ENCODE measurements around the gene CCDC134. TPM values are rescaled to one million over a fixed set of nuclear protein-coding genes. Genes with fewer than 3 reads are reported as not detected.

CCDC134 gene
- total and polyA plus RNA-seq, 2 of the 8 experiments (the other 6 are each of a cell fraction or from before 2014, with no cell fraction given) = 7.7 to 20.0 TPM

DNA sequence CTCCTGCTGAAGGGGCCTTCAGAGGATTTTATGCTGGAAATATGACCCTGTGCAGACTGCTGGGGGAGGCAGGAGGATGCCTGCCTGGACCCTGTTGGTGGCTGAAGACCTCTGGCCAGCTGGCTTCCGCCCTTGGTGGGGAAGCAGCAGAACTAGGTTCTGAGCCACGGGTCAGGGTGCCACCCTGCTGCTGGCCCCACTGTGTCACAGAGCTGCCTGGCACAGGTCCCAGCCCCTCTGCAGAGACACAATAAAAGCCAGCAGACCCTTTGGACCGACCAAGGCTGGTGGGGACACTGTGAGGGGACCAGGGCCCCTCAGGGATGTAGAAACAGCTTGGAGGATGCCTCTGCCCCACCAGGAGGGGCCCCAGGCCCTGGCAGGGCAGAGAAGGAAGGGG lies 25.5 kb downstream of the CCDC134 start:
- H4K91ac ChIP-seq (replicated peaks; ENCODE audit: insufficient read length, low read length) = no peak overlapping the region
- peaks cover 8% of the 10 kb centered on the region for H3K79me1 ChIP-seq (ENCODE audit: low read depth, low read length)
- no peak overlapping the region for H2AK5ac ChIP-seq (ENCODE audit: low read depth, low read length)
- FAIRE-seq (no peak), DNase-seq (ENCODE audit: low read depth in 1 of 2, low spot score in 2 of 2) (no peak)
- H4K20me1 ChIP-seq (replicated peaks in 1 of 2; ENCODE audit: control insufficient read depth in 1 of 2, insufficient read depth in 2 of 2, low read length in 2 of 2) = peaks cover 0 to 8% of the 10 kb centered on the region in 2 experiments
- no peak overlapping the region for H3K56ac ChIP-seq (replicated peaks; ENCODE audit: insufficient read length, low read depth, low read length)
- no peaks in the 10 kb centered on the region for H3K9me3 ChIP-seq (ENCODE audit: insufficient read depth in 2 of 2, low read depth in 1 of 2, low read length in 1 of 2)
- POLR2A ChIA-PET (ENCODE audit: partially characterized antibody) = interaction anchor here (0.7 to 2.5 kb wide), 5 partner anchors 11 to 31 kb away, joined by 3 to 9 read pairs (median 3); partner anchors contain the start of gene CCDC134
- H3K4me2 ChIP-seq (ENCODE audit: insufficient read depth in 1 of 2, low read depth in 2 of 2, low read length in 2 of 2) = no peak overlapping the region
- H3K9ac ChIP-seq (replicated peaks in 1 of 4; ENCODE audit: extremely low read depth in 1 of 4, low read depth in 3 of 4, low read length in 3 of 4) = no peak overlapping the region; a peak in 1 of 7 replicates
- CTCF ChIA-PET (ENCODE audit: partially characterized antibody) = interaction anchor here (0.8 to 2.7 kb wide), 8 partner anchors 31 to 327 kb away, joined by 3 to 12 read pairs (median 4); partner anchors contain the start of gene CENPM
- no peak overlapping the region for H2BK120ac ChIP-seq (replicated peaks; ENCODE audit: low read depth, low read length)
- WGBS, 2 experiments (ENCODE audit: extremely low coverage in 1 of 2, insufficient coverage in 1 of 2, insufficient read length in 1 of 2, insufficient replicate concordance in 2 of 2, low coverage in 1 of 2, low lambda C conversion rate in 2 of 2, missing lambda C conversion rate in 1 of 2) = 88% methylated on average over 3 of the region's 3 CpGs; no CpG with 5 or more reads in 1 of the 2 experiments
- H3K14ac ChIP-seq (ENCODE audit: insufficient read length) = no peak overlapping the region
- H3K4ac ChIP-seq (replicated peaks; ENCODE audit: insufficient read length, low read depth, low read length) = no peak overlapping the region
- H3K36me3 ChIP-seq (ENCODE audit: control insufficient read depth in 2 of 4, insufficient read depth in 4 of 4, low read length in 3 of 4) = peaks cover 0 to 4% (median 0%) of the 10 kb centered on the region in 4 experiments; a peak in 1 of 8 replicates
- no peaks in the 10 kb centered on the region for H3K23me2 ChIP-seq (ENCODE audit: low read depth, low read length)
- no peak overlapping the region for H2BK15ac ChIP-seq (ENCODE audit: low read length)
- no peak overlapping the region for H4K8ac ChIP-seq (ENCODE audit: extremely low read depth, insufficient read depth, low read length)
- H2BK20ac ChIP-seq (ENCODE audit: low read length) = no peak overlapping the region
- H4K5ac ChIP-seq (ENCODE audit: insufficient read length, low read depth, low read length) = no peak overlapping the region
- H2BK5ac ChIP-seq (ENCODE audit: low read depth, low read length) = peak overlapping the region; percentile 20; the same call in 1 of the 2 replicates
- H3K4me1 ChIP-seq (replicated peaks in 1 of 4; ENCODE audit: control insufficient read depth in 3 of 4, insufficient read depth in 4 of 4, low read length in 3 of 4) = peaks cover 2 to 11% (median 6%) of the 10 kb centered on the region in 4 experiments
- H2AFZ ChIP-seq (ENCODE audit: low read length) = no peak overlapping the region
- H2BK12ac ChIP-seq (ENCODE audit: low read depth, low read length) = no peak overlapping the region
- no peak overlapping the region for H3K27ac ChIP-seq (ENCODE audit: low read depth, low read length)
- H3K4me3 ChIP-seq (ENCODE audit: extremely low read depth in 1 of 4, insufficient read depth in 2 of 4, low read depth in 3 of 4, low read length in 4 of 4) = no peak overlapping the region
- no peaks in the 10 kb centered on the region; a peak in 1 of 4 replicates for H3K79me2 ChIP-seq (ENCODE audit: control insufficient read depth in 1 of 2, insufficient read depth in 2 of 2, low read length in 2 of 2)
- no peak overlapping the region for H3K23ac ChIP-seq (ENCODE audit: insufficient read length)
- H3K27me3 ChIP-seq (replicated peaks in 1 of 4; ENCODE audit: control insufficient read depth in 3 of 4, extremely low read depth in 1 of 4, insufficient read depth in 3 of 4, low read length in 3 of 4) = no peaks in the 10 kb centered on the region; a peak in 1 of 7 replicates
- no peak overlapping the region for H3K18ac ChIP-seq (ENCODE audit: extremely low read depth, low read length)
- no peak for TF ChIP-seq SRF (IDR thresholded peaks at IDR 0.05; ENCODE audit: low read depth, low read length)
- no peak for TF ChIP-seq KDM5A (IDR thresholded peaks at IDR 0.05; ENCODE audit: low read length)
- no peak for TF ChIP-seq MAFK (IDR thresholded peaks at IDR 0.05; ENCODE audit: low read depth, low read length)
- TF ChIP-seq EZH2 (IDR thresholded peaks at IDR 0.05; ENCODE audit: low read depth, low read length, severe bottlenecking) = no peak
- no peak for TF ChIP-seq BCL11A (IDR thresholded peaks at IDR 0.05; ENCODE audit: low read depth in 2 of 2, low read length in 2 of 2)
- TF ChIP-seq, protein P1, sequence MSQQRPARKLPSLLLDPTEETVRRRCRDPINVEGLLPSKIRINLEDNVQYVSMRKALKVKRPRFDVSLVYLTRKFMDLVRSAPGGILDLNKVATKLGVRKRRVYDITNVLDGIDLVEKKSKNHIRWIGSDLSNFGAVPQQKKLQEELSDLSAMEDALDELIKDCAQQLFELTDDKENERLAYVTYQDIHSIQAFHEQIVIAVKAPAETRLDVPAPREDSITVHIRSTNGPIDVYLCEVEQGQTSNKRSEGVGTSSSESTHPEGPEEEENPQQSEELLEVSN (IDR thresholded peaks at IDR 0.05) = no peak
- no peak for TF ChIP-seq NRF1 (IDR thresholded peaks at IDR 0.05; ENCODE audit: low read depth, low read length)
- TF ChIP-seq RXRA (IDR thresholded peaks at IDR 0.05; ENCODE audit: insufficient read depth, low read depth, low read length) = no peak
- TF ChIP-seq HDAC2 (IDR thresholded peaks at IDR 0.05; ENCODE audit: borderline replicate concordance in 1 of 2, low read depth in 2 of 2, low read length in 2 of 2) = no peak
- no peak for TF ChIP-seq ASH2L (IDR thresholded peaks at IDR 0.05; ENCODE audit: low read length)
- no peak for TF ChIP-seq RAD21 (IDR thresholded peaks at IDR 0.05 in 1 of 2, conservative IDR thresholded peaks at IDR 0.05 in 1 of 2; ENCODE audit: low read depth in 2 of 2, low read length in 2 of 2)
- no peak for TF ChIP-seq TEAD4 (IDR thresholded peaks at IDR 0.05; ENCODE audit: low read depth, low read length)
- TF ChIP-seq CBX5 (IDR thresholded peaks at IDR 0.05; ENCODE audit: low read depth, low read length) = no peak

Data from H1 (cell line).